Ecto neural progenitor cell (in vitro differentiated cells): Measurements from ENCODE around the gene SLCO3A1.
"Not testable (repeated sequence)": the region's sequence is repeated elsewhere in the genome, so short reads cannot be mapped to it uniquely, and the experiment has no call there.

Experiments used
- DNase-seq: peaks from one replicate; pipeline ENCODE4 v3.0.0-alpha.2; 2018; ENCODE audit warnings: low spot score

The SLCO3A1 gene

DNA sequence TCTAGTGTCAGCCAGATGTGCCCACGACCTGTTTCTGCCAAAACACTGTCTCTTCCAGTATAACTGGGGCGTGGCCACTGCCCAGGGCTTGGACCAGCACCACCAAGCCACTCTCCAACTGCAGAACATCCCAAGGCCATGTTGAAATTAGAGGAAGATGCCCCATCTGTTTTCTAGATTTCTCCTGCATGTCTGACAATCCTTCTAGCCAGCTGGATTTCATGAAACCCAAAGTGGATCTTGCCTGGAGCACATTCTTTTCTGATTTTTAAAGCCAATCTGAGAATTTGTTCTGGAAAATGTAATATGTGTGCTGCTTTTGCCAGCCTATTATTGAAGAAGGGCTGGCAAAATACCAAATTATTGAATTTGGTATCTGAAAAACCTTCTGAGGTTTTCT lies 182.5 kb downstream of the SLCO3A1 start:
- no peak for DNase-seq

GRCh38 chr15:92037491-92037890 lies 184.0 kb downstream of the SLCO3A1 start:
- DNase-seq = no peak

DNA sequence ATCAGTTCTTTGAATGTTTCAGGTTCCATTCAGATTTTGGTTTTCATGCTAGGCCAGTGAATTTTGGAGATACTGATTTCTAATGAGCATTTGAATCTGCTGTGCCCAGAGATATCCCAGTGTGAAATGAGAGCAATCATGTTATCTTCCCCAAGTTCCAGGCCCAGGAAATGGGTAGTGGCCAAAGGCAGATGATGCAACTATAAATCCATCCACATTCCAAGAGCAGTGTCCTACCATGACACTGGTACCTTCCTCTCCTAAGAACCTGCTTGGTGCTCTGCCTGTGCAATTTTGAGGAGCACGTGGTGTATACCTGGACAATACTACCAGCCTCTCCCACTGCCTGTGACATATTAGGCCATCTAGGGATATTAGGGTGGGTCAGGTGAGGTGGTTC lies 186.8 kb downstream of the SLCO3A1 start:
- DNase-seq = no peak

GRCh38 chr15:92041371-92041770 lies 187.9 kb downstream of the SLCO3A1 start:
- no peak for DNase-seq

DNA sequence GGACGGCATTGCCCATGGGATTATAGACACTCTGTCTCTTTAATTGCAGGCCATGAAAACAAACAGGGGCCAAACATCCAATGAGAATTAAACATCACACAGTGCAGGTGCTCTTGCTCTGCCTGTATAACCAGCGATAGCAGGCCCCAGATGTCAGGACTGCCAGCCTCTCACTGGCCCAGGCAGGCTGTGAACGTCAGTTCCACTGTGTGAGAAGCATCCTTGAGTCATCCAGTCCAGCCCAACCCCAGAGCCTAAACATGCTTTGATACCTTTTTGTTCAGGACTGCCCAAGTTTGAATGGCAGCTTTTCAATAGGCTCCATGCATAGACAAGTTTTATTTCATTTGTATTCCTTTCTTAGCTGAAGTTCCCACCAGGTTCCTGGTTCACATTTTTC lies 189.8 kb downstream of the SLCO3A1 start:
- no peak for DNase-seq

GRCh38 chr15:92044203-92044909 lies 190.8 kb downstream of the SLCO3A1 start:
- DNase-seq = no peak

DNA sequence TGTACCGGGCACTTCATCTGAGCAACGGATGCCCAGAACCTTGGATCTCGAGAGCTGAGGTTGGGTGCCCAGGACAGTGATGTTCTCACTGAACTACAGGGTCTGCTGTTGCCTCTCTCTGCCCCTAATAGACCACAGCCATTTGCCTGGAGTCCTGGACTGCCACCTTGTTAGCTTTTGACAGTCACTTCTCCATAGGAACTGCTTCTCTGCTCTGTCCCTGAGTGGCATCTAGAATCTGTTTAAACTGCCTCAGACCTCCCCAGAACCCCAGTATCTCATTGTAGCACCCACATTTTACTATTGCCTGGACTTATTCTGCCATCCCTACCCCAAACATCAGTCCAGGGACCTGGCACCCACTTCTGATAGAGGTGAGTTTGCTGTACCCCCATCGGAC lies 194.4 kb downstream of the SLCO3A1 start:
- DNase-seq = no peak

GRCh38 chr15:92048739-92049138 lies 195.2 kb downstream of the SLCO3A1 start:
- DNase-seq = no peak

- no peak for DNase-seq
Measured at GRCh38 chr15:92049290-92049989, 195.9 kb downstream of the SLCO3A1 start.

DNA sequence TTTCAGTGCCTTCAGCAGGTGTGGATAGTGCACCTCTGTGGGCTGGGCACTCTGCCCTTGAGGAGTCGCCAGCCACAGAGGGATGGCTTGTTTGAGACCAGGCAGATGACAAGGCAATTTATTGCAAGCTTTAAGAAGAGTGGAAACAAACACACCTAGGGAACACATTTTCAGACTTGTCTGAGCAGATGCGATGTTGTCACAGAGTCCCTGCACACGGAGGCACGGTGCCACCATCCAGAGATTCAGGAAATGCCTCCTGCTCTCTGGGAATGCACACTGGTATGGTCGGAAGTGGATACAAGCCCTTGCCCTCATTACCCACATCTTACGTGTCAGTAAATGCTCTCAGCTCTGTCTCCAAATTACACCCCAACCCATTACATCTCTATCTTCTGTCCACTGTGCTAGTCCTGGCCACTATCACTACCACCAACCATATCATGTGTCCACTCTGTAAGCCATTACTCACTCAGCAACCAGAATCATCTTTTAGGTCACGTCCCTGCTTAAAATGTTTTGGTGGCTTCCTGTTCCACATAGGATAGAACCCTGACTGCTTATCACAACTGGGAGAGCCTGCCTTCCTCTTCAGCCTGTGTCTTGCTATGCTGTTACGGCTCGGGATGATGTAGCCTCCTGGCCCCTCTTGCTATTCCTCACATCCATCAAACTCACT lies 196.9 kb downstream of the SLCO3A1 start:
- no peak for DNase-seq

GRCh38 chr15:92051716-92052115 lies 198.2 kb downstream of the SLCO3A1 start:
- no peak for DNase-seq

DNA sequence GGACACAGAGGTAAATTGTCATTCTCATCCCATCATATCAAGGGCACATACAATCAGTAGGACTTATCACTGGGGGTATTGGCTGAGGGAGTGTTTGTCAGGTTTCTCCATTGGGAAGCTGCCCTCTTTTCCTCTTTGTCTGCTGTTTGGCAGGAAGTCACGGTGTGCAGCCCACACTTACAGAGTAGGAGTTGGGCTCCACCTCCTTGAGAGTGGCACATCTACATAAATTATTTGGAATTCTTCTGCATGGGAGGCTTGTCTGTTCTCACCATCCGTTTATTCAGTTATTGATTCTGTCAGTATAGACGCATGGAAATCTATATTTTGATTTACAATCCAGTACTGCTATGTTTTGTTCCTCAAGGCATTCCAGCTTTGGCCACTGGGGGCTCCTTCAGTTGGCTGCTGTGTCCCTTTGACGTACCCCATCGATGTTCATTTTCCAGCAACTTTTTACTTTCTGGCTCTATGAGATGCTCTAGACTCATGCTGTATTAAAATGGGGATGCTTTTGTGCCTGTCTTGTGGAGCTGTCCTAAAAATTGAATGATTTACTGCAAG lies 200.3 kb downstream of the SLCO3A1 start:
- no peak for DNase-seq

DNA sequence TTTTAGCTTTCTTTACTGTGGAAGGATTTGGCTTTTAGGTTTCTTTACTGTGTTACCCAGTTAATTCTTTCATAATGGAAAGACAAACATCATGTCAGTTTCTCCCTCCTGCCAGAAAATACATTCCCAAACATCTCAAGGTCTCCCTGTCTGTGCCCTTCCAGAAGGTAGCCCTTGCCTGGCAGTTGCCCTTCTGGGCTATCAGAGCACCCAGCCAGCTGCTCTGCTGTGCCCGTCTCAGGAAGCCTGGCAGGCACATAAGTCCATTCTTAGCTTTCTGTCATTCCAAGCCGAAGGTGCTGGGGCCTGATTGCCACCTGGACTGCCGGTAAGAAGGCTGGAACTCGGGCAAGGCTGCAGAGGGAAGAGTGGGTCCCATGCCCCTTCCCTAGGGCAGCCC lies 203.4 kb downstream of the SLCO3A1 start:
- no peak for DNase-seq

DNA sequence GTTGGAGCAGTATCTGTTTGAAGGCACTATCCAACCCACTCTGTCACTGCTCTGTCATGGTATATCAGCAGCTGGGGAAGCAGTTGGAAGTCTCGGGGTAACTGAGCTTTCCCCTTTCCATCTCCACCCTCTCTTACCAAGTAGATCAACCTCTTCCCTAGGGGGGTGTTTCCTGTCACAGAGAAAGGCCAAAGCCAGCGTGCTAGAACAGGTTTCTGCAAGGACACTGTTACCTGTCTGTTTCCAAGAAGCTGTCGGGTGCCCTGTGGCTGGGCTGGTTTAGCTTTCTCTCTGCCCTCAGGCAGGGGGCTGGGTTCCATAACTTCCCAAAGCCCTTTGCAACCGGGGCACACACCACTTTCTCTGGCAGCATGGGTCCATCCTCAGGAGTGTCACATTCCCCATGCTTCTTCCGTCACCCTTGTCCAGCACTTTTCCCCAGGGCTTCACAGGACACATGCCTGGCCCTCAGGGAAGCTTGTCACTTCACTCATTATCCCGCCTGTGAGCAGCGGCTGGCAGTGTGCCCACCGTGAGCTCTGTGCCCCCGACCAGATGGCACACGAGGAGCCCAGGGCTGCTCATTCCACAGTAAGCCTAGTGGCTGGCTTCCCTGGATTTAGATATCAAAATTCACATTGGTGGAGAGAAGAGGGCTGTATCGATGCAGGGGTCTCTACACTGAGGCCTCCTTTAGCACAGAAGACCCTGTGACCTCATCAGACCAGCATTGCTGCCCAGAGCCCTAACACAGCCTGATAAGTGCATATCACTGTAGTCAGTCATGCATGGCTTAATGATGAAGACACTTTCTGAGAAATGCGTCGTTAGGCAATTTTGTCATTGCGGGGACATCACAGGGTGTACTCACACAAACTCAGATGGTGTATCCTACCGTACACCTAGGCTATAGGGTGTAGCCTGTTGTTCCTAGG lies 205.8 kb downstream of the SLCO3A1 start:
- no peak for DNase-seq

DNA sequence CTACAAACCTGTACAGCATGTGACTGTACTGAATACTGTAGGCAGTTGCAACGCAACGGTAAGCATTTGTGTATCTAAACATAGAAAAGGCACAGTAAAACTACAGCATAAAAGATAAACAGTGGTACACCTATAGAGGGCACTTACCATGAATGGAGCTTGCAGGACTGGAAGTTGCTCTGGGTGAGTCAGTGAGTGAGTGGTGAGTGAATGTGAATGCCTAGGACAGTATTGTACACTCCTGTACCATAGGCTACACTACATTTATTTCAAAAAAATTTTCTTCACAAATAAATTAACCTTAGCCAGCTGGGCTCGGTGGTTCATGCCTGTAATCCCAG lies 206.4 kb downstream of the SLCO3A1 start:
- not testable (repeated sequence) for DNase-seq

GRCh38 chr15:92061511-92062195 lies 208.1 kb downstream of the SLCO3A1 start:
- no peak for DNase-seq

DNA sequence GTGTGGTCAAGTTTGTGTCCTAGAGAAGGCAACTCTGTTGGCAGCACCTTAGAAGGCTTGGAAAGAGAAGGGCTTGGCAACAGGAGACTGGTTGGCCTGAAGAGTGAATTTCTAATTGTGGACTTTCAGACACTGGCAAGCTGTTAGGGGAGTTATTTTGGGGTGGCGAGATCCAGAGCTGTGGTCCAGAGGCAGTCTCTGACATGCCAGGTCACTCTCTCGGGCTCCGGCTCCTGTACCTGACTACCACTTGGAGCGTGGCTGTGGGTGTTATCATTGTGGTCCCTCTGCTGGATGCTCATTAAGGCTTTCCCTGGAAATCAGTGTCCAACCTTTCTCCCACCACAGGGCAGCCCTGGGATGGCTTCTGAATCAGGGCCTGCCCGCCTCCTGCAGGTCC lies 209.0 kb downstream of the SLCO3A1 start:
- no peak for DNase-seq

DNA sequence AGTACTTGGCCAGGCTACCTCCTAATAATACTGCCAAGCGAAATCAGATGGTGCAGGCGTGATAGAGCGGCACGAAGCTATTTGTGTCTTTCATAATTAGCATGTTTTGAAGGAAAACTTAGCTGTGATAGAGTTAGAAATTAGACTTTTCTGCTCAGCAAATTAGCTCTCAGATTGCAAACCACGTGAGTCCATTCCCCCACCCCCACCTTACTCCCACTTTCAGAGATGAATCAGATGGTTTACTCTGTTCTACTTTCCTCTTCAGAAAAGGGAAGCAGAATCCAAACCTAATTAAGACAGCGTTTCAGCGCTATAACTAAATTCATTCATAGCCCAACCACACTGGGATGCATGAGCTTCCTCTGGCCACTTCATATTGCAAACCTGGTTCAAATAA lies 214.6 kb downstream of the SLCO3A1 start:
- DNase-seq = no peak

DNA sequence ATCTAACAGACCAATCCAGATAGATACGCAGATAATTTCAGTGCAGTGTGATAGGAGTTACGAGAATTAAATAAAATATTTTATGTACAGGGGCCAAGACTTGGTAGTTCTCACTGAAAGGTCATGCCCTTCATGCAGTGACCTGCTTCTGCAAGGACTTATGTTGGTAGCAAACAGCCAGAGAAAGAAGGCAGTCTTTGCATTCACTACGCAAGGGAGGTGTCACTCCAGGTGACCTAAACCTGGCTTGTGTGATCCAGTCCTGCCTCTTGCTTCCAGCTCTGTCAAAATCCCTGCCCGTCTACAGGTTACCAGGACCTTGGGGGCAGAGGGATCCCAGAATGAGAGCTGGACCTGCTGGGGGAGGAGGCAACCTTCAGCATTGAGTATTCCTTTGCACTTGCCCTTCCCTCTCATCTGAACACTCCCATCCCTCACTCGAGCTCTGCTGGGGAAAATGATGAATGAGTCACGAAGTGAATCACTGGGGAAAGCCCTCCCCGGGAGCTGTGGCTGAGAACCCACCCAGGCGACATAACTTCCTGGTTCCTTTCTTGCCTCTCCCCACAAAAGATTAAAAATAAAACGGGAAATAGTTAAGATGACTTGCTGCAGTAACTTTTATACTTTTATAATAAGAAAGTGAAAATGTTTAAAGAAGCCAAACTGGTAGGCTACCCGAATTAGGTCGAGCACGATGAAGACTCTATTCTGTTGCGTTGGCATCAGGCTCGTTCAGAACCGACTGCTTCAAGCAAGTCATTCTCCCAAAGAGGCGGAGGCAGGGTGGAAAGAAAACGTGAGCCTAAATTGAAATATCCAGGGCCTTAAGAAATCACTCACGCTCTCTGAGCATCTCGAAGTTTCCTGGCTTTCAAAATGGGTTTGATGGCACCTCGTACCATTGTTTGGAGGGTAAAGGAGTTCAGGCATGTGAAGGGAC lies 216.1 kb downstream of the SLCO3A1 start:
- DNase-seq = no peak

DNA sequence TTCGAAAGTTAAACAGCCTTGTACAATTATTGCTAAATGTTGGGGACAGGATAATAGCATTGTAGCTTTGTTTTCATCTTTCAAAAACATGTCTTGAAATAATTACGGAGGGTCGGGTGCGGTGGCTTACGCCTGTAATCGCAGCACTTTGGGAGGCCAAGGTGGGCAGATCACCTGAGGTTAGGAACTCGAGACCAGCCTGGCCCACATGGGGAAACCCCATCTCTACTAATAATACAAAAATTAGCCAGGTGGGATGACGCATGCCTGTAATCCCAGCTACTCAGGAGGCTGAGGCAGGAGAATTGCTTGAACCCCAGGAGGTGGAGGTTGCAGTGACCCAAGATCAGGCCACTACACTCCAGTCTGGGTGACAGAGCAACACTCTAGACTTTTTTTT lies 216.7 kb downstream of the SLCO3A1 start:
- not testable (repeated sequence) for DNase-seq
